Heart right ventricle (tissue), 16 donors: ENCODE measurements around the gene MPP3. TPM values are rescaled to one million over a fixed set of nuclear protein-coding genes. Genes with fewer than 3 reads are reported as not detected.

ENCODE experiments used
- ATAC-seq, 8 donors: fragments of 200-7000 bp; cut with Tn5 transposase; one replicate each; pipeline ENCODE4 v1.9.1; 2020; ENCODE audit warnings: mild to moderate bottlenecking in 8 of 8, moderate library complexity in 8 of 8, moderate number of reproducible peaks in 1 of 8
- DNase-seq, 2 donors: peaks; one replicate each; pipeline ENCODE4 v3.0.0-alpha.2; 2020
- H3K27ac ChIP-seq, 10 donors: fragments of 200-600 bp; sonication (generic) in 2 of 10; one replicate each; pipeline versions ENCODE4 v1.5.0 to v1.8.0; 2020 to 2022; ENCODE audit warnings: mild to moderate bottlenecking in 3 of 10
- H3K27me3 ChIP-seq, 7 donors: fragments of 200-600 bp; one replicate each; pipeline ENCODE4 v1.8.0; 2021 to 2022; ENCODE audit warnings: mild to moderate bottlenecking in 2 of 7
- H3K36me3 ChIP-seq, 9 donors: fragments of 200-600 bp; sonication (generic) in 1 of 9; one replicate each; pipeline versions ENCODE4 v1.5.0 to v1.8.0; 2020 to 2022; ENCODE audit warnings: mild to moderate bottlenecking in 2 of 9
- H3K4me1 ChIP-seq, 9 donors: fragments of 200-600 bp; sonication (generic) in 1 of 9; one replicate each; pipeline versions ENCODE4 v1.5.0 to v1.8.0; 2020 to 2022; ENCODE audit warnings: mild to moderate bottlenecking in 4 of 9
- H3K4me3 ChIP-seq, 10 donors: fragments of 200-600 bp; sonication (generic) in 2 of 10; one replicate each; pipeline versions ENCODE4 v1.5.0 to v1.8.0; 2020 to 2022; ENCODE audit warnings: mild to moderate bottlenecking in 7 of 10, moderate library complexity in 2 of 10
- H3K9me3 ChIP-seq, 11 donors: fragments of 200-600 bp in 10 of 11; sonication (generic) in 2 of 11; one replicate each; pipeline versions ENCODE4 v1.5.0 to v1.8.0; 2013 to 2022; ENCODE audit warnings: mild to moderate bottlenecking in 2 of 11, control low read depth in 1 of 11, moderate library complexity in 1 of 11
- WGBS, 2 donors: extraction: QIAGEN DNeasy Blood & Tissue Kit; methylation state at CpG; one replicate each; pipeline ENCODE4 v1.1.7; 2013; ENCODE audit warnings: inconsistent platforms in 1 of 2; 5-methylcytosine and 5-hydroxymethylcytosine counted together
- intact Hi-C, 10 donors: fragments of 100-400 bp; cut with DNase I; formaldehyde crosslinking; loops; one replicate each; pipeline versions ENCODE4 v1.11.1 to v1.14.2; 2022
- polyA plus RNA-seq, 2 donors: library from polyadenylated mRNA; stranded (reverse); fragments of 200-250 nt; gene quantifications; one replicate each; pipeline ENCODE4 v1.2.3, GENCODE V29; 2013
- total RNA-seq, 10 donors: library from RNA; stranded (reverse); fragmentation: NEBNext Ultra II Directional in 3 of 10; extraction: Animal tissue kit (Norgen Biotek cat#: 25700) in 3 of 10; gene quantifications; one replicate each; pipeline versions ENCODE4 v1.2.1 to v1.2.4, GENCODE V29; 2021 to 2023
- TF ChIP-seq, protein P1 (sequence below), 9 donors: fragments of 200-600 bp; sonication (generic) in 2 of 9; IDR thresholded peaks; one replicate each; pipeline versions ENCODE4 v1.5.0 to v1.8.0; 2021 to 2022; ENCODE audit warnings: antibody characterized with exemption in 9 of 9, mild to moderate bottlenecking in 5 of 9, moderate library complexity in 1 of 9
- donor health status: Arrhythmogenic right ventricular cardiomyopathy.
- donor health status: ischemic (EF 13 %, LVEDD 7.1; RV severe dilation, severe dysfunction).
- donor health status: healthy with polysubstance abuse.
- donor health status: DM: no; HTN: yes; CAD: no.
- donor health status: DM: no; HTN: no; CAD: no.
- donor health status: ischemic (EF 25% LVEDD 6.9; RV normal size, moderate dysfunction).
- donor health status: ischemic (EF 25% LVEDD 5.7; RV mildly dilated, moderate dysfunction).
- donor health status: healthy.
- donor health status: DM: yes; HTN: yes; CAD: no.
- donor health status: Ischemic cardiomyopathy.
- donor health status: ischemic (EF 35%, LVEDD 5.7; RV mildly dilated, moderate dysfunction).
- donor health status: nonischemic (EF 11% LVEDD 7.7; RV severe dilation, severe dysfunction).
- donor health status: DM: yes; HTN: yes; CAD: no.
- donor health status: PGD.
- donor health status: ischemic (EF 29% LVEDD 5.4; RV normal size, mild dysfunction).
- donor health status: nonischemic (EF 23%, LVEDD 6.1; RV moderate dilation, normal function).

Gene MPP3
- total and polyA plus RNA-seq, 12 donors = 16.6 to 90.1 (median 33.0) TPM

GRCh38 chr17:43769426-43769825 is 63.5 kb downstream of the MPP3 start:
- ATAC-seq (peak in 3 of 8 donors; percentile 4 to 30 (median 21)), DNase-seq (no peak)
- Histone ChIP-seq H3K4me3 (no peak overlapping the region), H3K9me3 (no peaks in the 10 kb centered on the region), H3K4me1 (peaks cover 13 to 92% (median 42%) of the 10 kb centered on the region in 9 donors), H3K36me3 (peaks cover 0 to 95% (median 64%) of the 10 kb centered on the region in 9 donors), H3K27ac (peak overlapping the region in 8 of 10 donors; percentile 10 to 76 (median 16)), H3K27me3 (no peaks in the 10 kb centered on the region)
- TF ChIP-seq, protein P1, sequence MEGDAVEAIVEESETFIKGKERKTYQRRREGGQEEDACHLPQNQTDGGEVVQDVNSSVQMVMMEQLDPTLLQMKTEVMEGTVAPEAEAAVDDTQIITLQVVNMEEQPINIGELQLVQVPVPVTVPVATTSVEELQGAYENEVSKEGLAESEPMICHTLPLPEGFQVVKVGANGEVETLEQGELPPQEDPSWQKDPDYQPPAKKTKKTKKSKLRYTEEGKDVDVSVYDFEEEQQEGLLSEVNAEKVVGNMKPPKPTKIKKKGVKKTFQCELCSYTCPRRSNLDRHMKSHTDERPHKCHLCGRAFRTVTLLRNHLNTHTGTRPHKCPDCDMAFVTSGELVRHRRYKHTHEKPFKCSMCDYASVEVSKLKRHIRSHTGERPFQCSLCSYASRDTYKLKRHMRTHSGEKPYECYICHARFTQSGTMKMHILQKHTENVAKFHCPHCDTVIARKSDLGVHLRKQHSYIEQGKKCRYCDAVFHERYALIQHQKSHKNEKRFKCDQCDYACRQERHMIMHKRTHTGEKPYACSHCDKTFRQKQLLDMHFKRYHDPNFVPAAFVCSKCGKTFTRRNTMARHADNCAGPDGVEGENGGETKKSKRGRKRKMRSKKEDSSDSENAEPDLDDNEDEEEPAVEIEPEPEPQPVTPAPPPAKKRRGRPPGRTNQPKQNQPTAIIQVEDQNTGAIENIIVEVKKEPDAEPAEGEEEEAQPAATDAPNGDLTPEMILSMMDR (IDR thresholded peaks at IDR 0.05) = no peak
- intact Hi-C loops = loop anchor here in 4 of 10 donors (5.0 to 10.0 kb wide), 2 partner anchors 78 to 195 kb away; partner anchors contain the start of gene CD300LG (in 1 of the 4)
- 92 to 95% methylated on average over 16 of the region's 16 CpGs for WGBS, 2 donors

- peak overlapping the region in 9 of 10 donors; percentile 10 to 76 (median 16) for H3K27ac ChIP-seq
- TF ChIP-seq, protein P1 (IDR thresholded peaks at IDR 0.05) = no peak
Observed at GRCh38 chr17:43768943-43769342, 64.0 kb downstream of the MPP3 start.

GRCh38 chr17:43768382-43768781 is 64.6 kb downstream of the MPP3 start:
- H3K4me1 ChIP-seq = peaks cover 13 to 85% (median 40%) of the 10 kb centered on the region in 9 donors
- WGBS, 2 donors = 31 to 32% methylated on average over 9 of the region's 9 CpGs
- TF ChIP-seq, protein P1 (IDR thresholded peaks at IDR 0.05) = no peak
- no peaks in the 10 kb centered on the region for H3K9me3 ChIP-seq
- H3K36me3 ChIP-seq = peaks cover 0 to 85% (median 54%) of the 10 kb centered on the region in 9 donors
- peak; percentile 48 to 74 for DNase-seq
- H3K27me3 ChIP-seq = no peaks in the 10 kb centered on the region
- peak overlapping the region in 8 of 10 donors; percentile 1 to 76 (median 36) for H3K27ac ChIP-seq
- ATAC-seq = peak; percentile 77 to 84 (median 82)
- H3K4me3 ChIP-seq = no peak overlapping the region
- intact Hi-C loops = loop anchor here in 4 of 10 donors (5.0 to 10.0 kb wide), 2 partner anchors 79 to 194 kb away; partner anchors contain the start of gene CD300LG (in 1 of the 4)

More at GRCh38 chr17:43768943-43769342, 64.0 kb downstream of the MPP3 start:
- H3K4me1 ChIP-seq = peaks cover 13 to 90% (median 42%) of the 10 kb centered on the region in 9 donors
- H3K9me3 ChIP-seq = no peaks in the 10 kb centered on the region
- H3K36me3 ChIP-seq = peaks cover 0 to 91% (median 59%) of the 10 kb centered on the region in 9 donors
- 86 to 92% methylated on average over 7 of the region's 7 CpGs for WGBS, 2 donors
- DNase-seq (no peak), ATAC-seq (peak in 4 of 8 donors; percentile 3 to 33 (median 5))
- intact Hi-C loops = loop anchor here in 4 of 10 donors (5.0 to 10.0 kb wide), 2 partner anchors 78 to 194 kb away; partner anchors contain the start of gene CD300LG (in 1 of the 4)
- H3K27me3 ChIP-seq = no peaks in the 10 kb centered on the region
- H3K4me3 ChIP-seq = no peak overlapping the region

DNA sequence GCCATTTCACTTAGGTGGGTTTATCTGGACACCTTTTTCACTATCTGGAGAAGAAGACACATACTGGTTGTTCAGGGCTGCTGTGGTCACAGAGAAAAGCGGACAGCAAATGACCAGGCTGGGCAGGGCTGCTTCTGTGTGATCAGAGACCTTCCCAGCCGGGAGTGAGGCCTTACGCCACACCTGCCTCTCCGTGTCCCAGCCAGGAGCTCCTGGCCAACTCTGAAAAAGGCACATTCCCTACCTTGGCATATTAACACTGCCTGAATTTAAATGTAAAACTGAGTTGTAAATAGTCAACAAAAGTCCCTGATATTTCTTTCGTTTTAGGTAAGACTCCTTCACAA is 65.3 kb downstream of the MPP3 start:
- H3K36me3 ChIP-seq = peaks cover 0 to 78% (median 48%) of the 10 kb centered on the region in 9 donors
- H3K4me3 ChIP-seq = no peak overlapping the region
- peaks cover 13 to 78% (median 34%) of the 10 kb centered on the region in 9 donors for H3K4me1 ChIP-seq
- TF ChIP-seq, protein P1 (IDR thresholded peaks at IDR 0.05) = no peak
- no peak for DNase-seq
- H3K27me3 ChIP-seq = no peaks in the 10 kb centered on the region
- H3K27ac ChIP-seq = peak overlapping the region in 6 of 10 donors; percentile 1 to 76 (median 34)
- H3K9me3 ChIP-seq = no peaks in the 10 kb centered on the region
- peak in 1 of 8 donors; percentile 11 for ATAC-seq
- intact Hi-C loops = loop anchor here in 4 of 10 donors (5.0 to 10.0 kb wide), 2 partner anchors 80 to 193 kb away; partner anchors contain the start of gene CD300LG (in 1 of the 4)
- WGBS, 2 donors = 80 to 87% methylated on average over 5 of the region's 5 CpGs
